ENCODE data around the gene ME2. TPM values are rescaled to one million over a fixed set of nuclear protein-coding genes. Genes with fewer than 3 reads are reported as not detected.
A peak's percentile ranks its signal among the peaks of the same experiment; 100 is the strongest.
"Not testable (repeated sequence)": the region's sequence is repeated elsewhere in the genome, so short reads cannot be mapped to it uniquely, and the experiment has no call there.

ME2 gene
- total RNA-seq, 6 experiments from 2014 or later: 12.3 to 32.4 (median 19.5) TPM

DNA sequence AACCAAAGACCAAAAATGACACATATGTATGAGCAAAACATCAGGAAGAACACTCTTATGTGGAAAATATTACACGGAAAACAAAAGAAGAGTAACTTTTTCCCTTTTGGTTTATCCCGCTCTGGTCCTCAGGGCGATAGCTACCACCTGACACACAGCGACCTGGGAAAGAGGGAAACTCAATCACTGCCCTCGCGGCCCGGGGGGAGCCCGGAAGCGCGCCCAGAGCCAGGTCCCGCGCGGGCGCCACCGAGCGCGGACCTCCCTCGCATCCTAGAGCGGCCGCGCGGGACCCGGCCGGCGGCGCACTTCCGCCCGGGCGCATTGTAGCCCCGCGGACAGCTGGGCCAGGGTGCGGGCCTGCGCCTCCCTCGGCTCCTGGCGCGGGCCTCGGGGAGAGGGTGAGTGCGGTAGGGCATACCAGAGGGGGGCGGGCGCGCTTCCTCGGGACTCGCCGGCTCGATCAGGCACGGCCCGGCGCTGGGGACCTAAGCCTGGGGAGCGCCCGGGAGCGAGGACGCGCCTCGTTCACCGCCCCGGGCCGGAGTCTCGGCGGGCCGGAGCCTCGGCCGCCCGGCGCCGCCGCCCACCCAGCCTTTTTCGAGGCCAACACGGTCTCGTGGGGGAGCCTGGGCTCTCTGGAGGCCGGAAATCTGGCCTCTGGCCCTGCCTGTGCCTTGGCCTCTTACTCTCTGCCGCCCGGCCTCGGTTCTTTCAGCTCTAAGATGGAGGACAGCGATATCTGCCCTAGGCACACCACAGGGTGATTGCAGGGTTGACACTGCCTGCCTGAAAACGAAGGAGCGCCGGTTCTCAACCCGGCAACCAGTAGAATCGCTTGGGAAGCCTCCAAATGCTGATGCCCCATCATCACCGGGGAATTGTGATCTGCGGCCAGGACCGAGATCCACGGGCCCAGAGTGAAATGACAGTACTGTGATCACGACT is 89.1 kb downstream of the ME2 start, which contains the start of gene ELAC1:
ELAC1 (plus strand) TSS at position 327 of the 948 bp plus-strand sequence. CDS start 6,365 bp downstream, outside the sequence.
- Histone ChIP-seq H3K36me3 (no peaks in the 10 kb centered on the region), H3K27ac (peak within 1 kb of the TSS; percentile 96 to 98 (median 97)), H3K27me3 (no peaks in the 10 kb centered on the region), H3K4me1 (peaks cover 0 to 32% (median 15%) of the 10 kb centered on the region in 4 donors), H3K9me3 (no peaks in the 10 kb centered on the region), H3K4me3 (peak within 1 kb of the TSS; percentile 72 to 93 (median 91))
- ATAC-seq (peak; percentile 92 to 97 (median 96)), DNase-seq (peak; percentile 83 to 84 (median 84))
- WGBS (ENCODE audit: insufficient coverage, low coverage, low lambda C conversion rate, missing lambda C conversion rate): 0% methylated on average over 13 of the region's 84 CpGs
- intact Hi-C loops (cut with DNase I): no loop called here
- peak; percentile 98 for TF ChIP-seq POLR2A (IDR thresholded peaks at IDR 0.05)
- TF ChIP-seq, protein P1, sequence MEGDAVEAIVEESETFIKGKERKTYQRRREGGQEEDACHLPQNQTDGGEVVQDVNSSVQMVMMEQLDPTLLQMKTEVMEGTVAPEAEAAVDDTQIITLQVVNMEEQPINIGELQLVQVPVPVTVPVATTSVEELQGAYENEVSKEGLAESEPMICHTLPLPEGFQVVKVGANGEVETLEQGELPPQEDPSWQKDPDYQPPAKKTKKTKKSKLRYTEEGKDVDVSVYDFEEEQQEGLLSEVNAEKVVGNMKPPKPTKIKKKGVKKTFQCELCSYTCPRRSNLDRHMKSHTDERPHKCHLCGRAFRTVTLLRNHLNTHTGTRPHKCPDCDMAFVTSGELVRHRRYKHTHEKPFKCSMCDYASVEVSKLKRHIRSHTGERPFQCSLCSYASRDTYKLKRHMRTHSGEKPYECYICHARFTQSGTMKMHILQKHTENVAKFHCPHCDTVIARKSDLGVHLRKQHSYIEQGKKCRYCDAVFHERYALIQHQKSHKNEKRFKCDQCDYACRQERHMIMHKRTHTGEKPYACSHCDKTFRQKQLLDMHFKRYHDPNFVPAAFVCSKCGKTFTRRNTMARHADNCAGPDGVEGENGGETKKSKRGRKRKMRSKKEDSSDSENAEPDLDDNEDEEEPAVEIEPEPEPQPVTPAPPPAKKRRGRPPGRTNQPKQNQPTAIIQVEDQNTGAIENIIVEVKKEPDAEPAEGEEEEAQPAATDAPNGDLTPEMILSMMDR (IDR thresholded peaks at IDR 0.05): peak in 1 of 4 donors; percentile 21

DNA sequence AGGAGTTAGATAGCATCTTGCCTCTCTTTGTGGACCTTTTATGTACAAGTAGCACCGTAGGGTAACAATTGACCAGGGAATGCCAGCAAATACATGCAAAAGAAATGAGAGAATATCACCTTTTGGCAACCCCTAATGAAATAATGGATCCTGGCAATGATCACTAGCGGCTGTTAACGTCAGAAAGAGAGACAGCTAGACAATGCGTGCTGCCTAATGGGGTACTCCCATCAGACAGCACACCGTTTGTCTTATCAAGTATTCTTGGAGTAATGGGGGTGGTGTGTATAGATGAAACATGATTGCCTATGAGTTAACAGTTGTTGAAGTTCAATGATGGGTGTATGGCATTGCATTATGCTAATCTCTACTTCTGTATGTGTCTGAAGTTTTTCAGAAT is 90.5 kb downstream of the ME2 start:
- Histone ChIP-seq H3K27me3 (no peaks in the 10 kb centered on the region), H3K36me3 (peaks cover 0 to under 1% (median 0%) of the 10 kb centered on the region in 4 donors), H3K4me3 (no peak overlapping the region), H3K27ac (peak overlapping the region in 1 of 3 donors; percentile 96), H3K4me1 (peaks cover 0 to 35% (median 16%) of the 10 kb centered on the region in 4 donors), H3K9me3 (no peaks in the 10 kb centered on the region)
- no peak for ATAC-seq
- WGBS (ENCODE audit: insufficient coverage, low coverage, low lambda C conversion rate, missing lambda C conversion rate): 51% methylated on average over 5 of the region's 5 CpGs
- TF ChIP-seq POLR2A (IDR thresholded peaks at IDR 0.05): no peak
- TF ChIP-seq, protein P1 (IDR thresholded peaks at IDR 0.05): no peak
- DNase-seq: no peak
- intact Hi-C loops (cut with DNase I): no loop called here

DNA sequence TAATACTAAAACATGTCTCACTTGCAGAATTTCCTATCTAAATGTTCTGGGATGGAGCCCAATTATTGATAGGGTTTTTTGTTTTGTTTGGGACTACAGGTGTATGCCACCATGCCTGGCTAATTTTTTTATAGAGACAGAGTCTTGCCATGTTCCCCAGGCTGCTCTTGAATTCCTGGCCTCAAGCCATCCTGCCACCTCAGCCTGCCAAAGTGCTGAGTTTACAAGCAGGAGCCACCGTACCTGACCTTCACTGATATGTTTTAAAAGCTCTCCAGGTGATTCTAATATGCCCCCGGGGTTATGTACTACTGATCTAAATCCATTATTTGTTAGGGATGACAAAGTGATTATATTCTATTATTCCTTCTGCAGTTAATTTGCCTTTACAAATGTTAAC is 91.1 kb downstream of the ME2 start:
- Histone ChIP-seq H3K9me3 (no peaks in the 10 kb centered on the region), H3K4me3 (no peak overlapping the region), H3K4me1 (peaks cover 0 to 35% (median 16%) of the 10 kb centered on the region in 4 donors), H3K36me3 (peaks cover 0 to 6% (median under 1%) of the 10 kb centered on the region in 4 donors), H3K27ac (no peak overlapping the region), H3K27me3 (no peaks in the 10 kb centered on the region)
- WGBS (ENCODE audit: insufficient coverage, low coverage, low lambda C conversion rate, missing lambda C conversion rate): 28% methylated on average over 2 of the region's 2 CpGs
- DNase-seq: peak; percentile 54 to 80 (median 71)
- TF ChIP-seq, protein P1 (IDR thresholded peaks at IDR 0.05): no peak
- no peak for TF ChIP-seq POLR2A (IDR thresholded peaks at IDR 0.05)
- ATAC-seq: peak in 3 of 4 donors; percentile 5 to 15 (median 6)
- intact Hi-C loops (cut with DNase I): loop anchor here (10.0 kb wide), 1 partner anchor 55 kb away; no protein-coding TSS in a partner anchor

DNA sequence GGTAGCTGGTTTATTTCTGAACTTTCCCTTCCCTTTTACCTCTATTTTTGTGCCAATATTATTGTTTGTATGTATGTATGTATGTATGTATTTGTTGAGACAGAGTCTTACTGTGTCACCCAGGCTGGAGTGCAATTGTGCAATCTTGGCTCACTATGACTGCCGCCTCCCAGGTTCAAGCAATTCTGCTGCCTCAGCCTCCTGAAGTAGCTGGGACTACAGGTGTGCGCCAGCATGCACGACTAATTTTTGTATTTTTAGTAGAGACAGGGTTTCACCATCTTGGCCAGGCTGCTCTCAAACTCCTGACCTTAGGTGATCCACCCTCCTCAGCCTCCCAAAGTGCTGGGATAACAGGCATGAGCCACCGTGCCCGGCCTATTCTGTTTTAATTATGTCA is 93.5 kb downstream of the ME2 start:
- peaks cover 0 to 35% (median 16%) of the 10 kb centered on the region in 4 donors for H3K4me1 ChIP-seq
- H3K36me3 ChIP-seq: peaks cover 0 to 17% (median 5%) of the 10 kb centered on the region in 4 donors
- intact Hi-C loops (cut with DNase I): loop anchor here (10.0 kb wide), 1 partner anchor 52 kb away; no protein-coding TSS in a partner anchor
- WGBS (ENCODE audit: insufficient coverage, low coverage, low lambda C conversion rate, missing lambda C conversion rate): 54% methylated on average over 5 of the region's 5 CpGs
- DNase-seq: peak in 2 of 3 donors; percentile 37 to 62
- ATAC-seq: peak in 3 of 4 donors; percentile 13 to 40 (median 20)
- peak overlapping the region; percentile 2 to 47 (median 11) for H3K27ac ChIP-seq
- H3K27me3 ChIP-seq, H3K4me3 ChIP-seq, H3K9me3 ChIP-seq: not testable (repeated sequence)
